CD4-positive, CD25-positive, alpha-beta regulatory T cell (primary cell): ENCODE data around the gene SLCO2A1. TPM values are rescaled to one million over a fixed set of nuclear protein-coding genes. Genes with fewer than 3 reads are reported as not detected.

Experiments used
- ATAC-seq, 2 donors: fragments of 150-1000 bp; cut with Tn5 transposase; one replicate each; pipeline ENCODE4 v1.10.0; 2021; ENCODE audit warnings: low read depth in 2 of 2, moderate number of reproducible peaks in 2 of 2, moderate library complexity in 1 of 2
- DNase-seq, 3 donors: peaks; one replicate each; pipeline versions ENCODE4 v3.0.0 to v3.0.0-alpha.2; 2012 to 2022; ENCODE audit warnings: mixed read lengths in 1 of 3
- H3K27ac ChIP-seq: one replicate; pipeline ENCODE4 v1.7.0; 2013; ENCODE audit warnings: mild to moderate bottlenecking, low read length; ENCODE audit not compliant: insufficient read depth, poor library complexity, severe bottlenecking
- H3K27me3 ChIP-seq: one replicate; pipeline ENCODE4 v1.7.0; 2013; ENCODE audit warnings: low read length; ENCODE audit not compliant: control insufficient read depth, insufficient read depth
- H3K36me3 ChIP-seq: one replicate; pipeline ENCODE4 v1.7.0; 2013; ENCODE audit warnings: mild to moderate bottlenecking, low read length, moderate library complexity; ENCODE audit not compliant: control insufficient read depth, insufficient read depth
- H3K4me1 ChIP-seq: 2 replicates; pipeline ENCODE4 v1.7.0; 2013; ENCODE audit warnings: mild to moderate bottlenecking, low read length; ENCODE audit not compliant: insufficient read depth, control insufficient read depth, poor library complexity, severe bottlenecking
- H3K4me3 ChIP-seq: one replicate; pipeline ENCODE4 v1.7.0; 2013; ENCODE audit warnings: low read depth, mild to moderate bottlenecking, low read length, moderate library complexity
- H3K9me3 ChIP-seq, 2 experiments: 1 replicate in 1 of 2; 2 replicates in 1 of 2; pipeline ENCODE4 v1.7.0; 2013; ENCODE audit warnings: low read length in 2 of 2, mild to moderate bottlenecking in 1 of 2, moderate library complexity in 1 of 2; ENCODE audit not compliant: control insufficient read depth in 2 of 2
- H3K27ac Mint-ChIP-seq, 3 donors: one replicate each; pipeline ENCODE4 v1.8.0; 2020 to 2022; ENCODE audit warnings: mild to moderate bottlenecking in 3 of 3, mixed read lengths in 3 of 3, moderate library complexity in 2 of 3
- H3K27me3 Mint-ChIP-seq: one replicate; pipeline ENCODE4 v1.8.0; 2022; ENCODE audit warnings: mild to moderate bottlenecking, mixed read lengths
- H3K36me3 Mint-ChIP-seq: one replicate; pipeline ENCODE4 v1.8.0; 2020; ENCODE audit warnings: mixed read lengths
- H3K4me1 Mint-ChIP-seq, 4 donors: one replicate each; pipeline ENCODE4 v1.8.0; 2020 to 2022; ENCODE audit warnings: mixed read lengths in 4 of 4, mild to moderate bottlenecking in 1 of 4
- H3K4me3 Mint-ChIP-seq, 4 donors: one replicate each; pipeline ENCODE4 v1.8.0; 2020 to 2022; ENCODE audit warnings: mild to moderate bottlenecking in 4 of 4, mixed read lengths in 4 of 4, moderate library complexity in 3 of 4
- H3K9me3 Mint-ChIP-seq, 7 donors: one replicate each; pipeline ENCODE4 v1.8.0; 2020 to 2022; ENCODE audit warnings: mixed read lengths in 7 of 7, mild to moderate bottlenecking in 3 of 7, moderate library complexity in 2 of 7
- polyA plus RNA-seq, 4 donors: library from polyadenylated mRNA; unstranded; fragments of 300-500 nt; fragmentation: Illumina TruSeq; gene quantifications; one replicate each; pipeline ENCODE4 v1.2.3, GENCODE V29; 2021
- total RNA-seq: library from RNA; stranded (reverse); gene quantifications from one replicate; pipeline ENCODE4 v1.2.3, GENCODE V29; 2022

SLCO2A1 gene
- total and polyA plus RNA-seq, 5 donors from 2014 or later = not detected

DNA sequence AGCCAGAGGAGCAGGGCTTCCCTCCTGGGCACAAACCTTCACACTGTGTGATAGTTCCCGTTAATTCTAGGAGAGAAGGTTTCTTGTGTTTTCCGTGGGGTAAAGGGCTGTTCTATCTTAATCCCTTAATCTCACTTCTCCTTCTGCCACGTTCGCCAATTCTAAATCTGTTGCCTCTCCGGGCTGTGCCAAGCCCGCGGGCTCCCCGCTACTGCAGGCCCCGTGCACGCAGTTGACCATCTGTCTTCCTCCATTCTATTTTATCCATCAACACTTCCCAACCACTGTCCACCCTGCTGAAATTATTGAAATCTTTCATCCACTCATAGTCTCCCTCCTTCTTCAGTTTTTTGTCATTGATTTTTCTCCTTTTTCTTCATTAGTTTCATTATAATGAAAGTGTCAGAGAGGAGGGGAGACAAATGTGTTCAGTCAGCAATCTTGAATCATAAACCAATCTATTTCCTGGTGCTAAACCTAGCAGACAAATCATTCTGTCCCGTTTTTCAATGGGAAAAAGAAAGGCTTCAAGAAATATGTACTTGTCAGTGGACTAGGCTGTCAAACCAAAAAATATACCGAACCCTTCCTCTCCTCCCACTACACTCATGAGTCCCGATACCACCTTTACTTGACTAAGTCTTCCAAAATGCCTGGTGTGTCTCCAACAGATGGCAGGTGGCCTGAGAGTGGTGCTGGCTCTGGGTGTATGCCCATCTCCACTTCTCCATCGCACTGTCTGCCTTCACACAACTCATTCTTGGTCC lies 39.6 kb downstream of the SLCO2A1 start:
- Histone ChIP-seq H3K36me3 (no peaks in the 10 kb centered on the region), H3K27me3 (no peaks in the 10 kb centered on the region), H3K27ac (no peak overlapping the region), H3K4me1 (no peaks in the 10 kb centered on the region), H3K9me3 (no peaks in the 10 kb centered on the region), H3K4me3 (no peak overlapping the region)
- DNase-seq (no peak), ATAC-seq (no peak)
- H3K4me3 Mint-ChIP-seq = no peak overlapping the region
- H3K27ac Mint-ChIP-seq = peak overlapping the region in 1 of 3 donors; percentile 27
- peaks cover 11% of the 10 kb centered on the region for H3K27me3 Mint-ChIP-seq
- no peaks in the 10 kb centered on the region for H3K36me3 Mint-ChIP-seq
- H3K9me3 Mint-ChIP-seq = peaks cover 0 to 3% (median 0%) of the 10 kb centered on the region in 7 donors
- peaks cover 0 to 3% (median 0%) of the 10 kb centered on the region in 4 donors for H3K4me1 Mint-ChIP-seq

DNA sequence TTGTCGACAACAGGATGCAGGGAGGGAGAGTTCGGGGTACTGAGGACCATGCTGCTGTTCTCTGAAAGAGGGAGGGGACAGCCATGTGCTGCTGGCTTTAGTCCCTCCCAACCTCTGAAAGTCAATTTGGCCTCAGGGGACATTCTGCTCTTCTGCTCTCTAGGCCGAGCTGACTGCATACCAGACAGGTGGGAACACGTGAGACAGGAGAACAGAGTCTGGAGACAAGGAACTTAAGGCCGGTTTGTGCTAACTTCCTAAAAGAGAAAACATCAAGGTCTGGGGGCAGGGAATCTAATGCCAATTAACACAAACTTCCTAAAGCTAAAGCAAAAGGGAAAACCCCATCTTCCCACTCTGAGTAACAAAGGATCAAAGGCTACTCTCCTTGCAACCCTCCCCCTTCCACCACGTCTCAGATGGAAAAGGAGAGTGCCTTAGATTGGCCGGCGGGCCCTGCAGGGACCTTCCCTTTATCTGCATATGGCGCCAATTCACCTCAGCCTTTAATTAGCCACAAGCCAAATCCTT lies 41.0 kb downstream of the SLCO2A1 start:
- Mint-ChIP-seq H3K4me3 (no peak overlapping the region), H3K9me3 (peaks cover 0 to 3% (median 0%) of the 10 kb centered on the region in 7 donors), H3K36me3 (no peaks in the 10 kb centered on the region), H3K4me1 (peaks cover 0 to 3% (median 0%) of the 10 kb centered on the region in 4 donors), H3K27ac (no peak overlapping the region), H3K27me3 (peaks cover 11% of the 10 kb centered on the region)
- H3K4me1 ChIP-seq = no peaks in the 10 kb centered on the region
- ATAC-seq = no peak
- DNase-seq = peak in 1 of 3 donors; percentile 2
- H3K27ac ChIP-seq = no peak overlapping the region
- H3K4me3 ChIP-seq = no peak overlapping the region
- H3K36me3 ChIP-seq = no peaks in the 10 kb centered on the region
- no peaks in the 10 kb centered on the region for H3K9me3 ChIP-seq
- H3K27me3 ChIP-seq = no peaks in the 10 kb centered on the region

GRCh38 chr3:133987948-133988484 lies 41.7 kb downstream of the SLCO2A1 start:
- Histone ChIP-seq H3K4me1 (no peaks in the 10 kb centered on the region), H3K27me3 (no peaks in the 10 kb centered on the region), H3K36me3 (no peaks in the 10 kb centered on the region), H3K27ac (no peak overlapping the region), H3K4me3 (no peak overlapping the region), H3K9me3 (no peaks in the 10 kb centered on the region)
- ATAC-seq = no peak
- no peak for DNase-seq
- H3K9me3 Mint-ChIP-seq = peaks cover 0 to 3% (median 0%) of the 10 kb centered on the region in 7 donors
- H3K36me3 Mint-ChIP-seq = no peaks in the 10 kb centered on the region
- H3K27ac Mint-ChIP-seq = no peak overlapping the region
- peaks cover 0 to 3% (median 0%) of the 10 kb centered on the region in 4 donors for H3K4me1 Mint-ChIP-seq
- H3K4me3 Mint-ChIP-seq = no peak overlapping the region
- peaks cover 6% of the 10 kb centered on the region for H3K27me3 Mint-ChIP-seq

- H3K9me3 Mint-ChIP-seq = peaks cover 0 to 3% (median 0%) of the 10 kb centered on the region in 7 donors
- H3K27me3 ChIP-seq = no peaks in the 10 kb centered on the region
Measured at GRCh38 chr3:133987136-133987535, 42.6 kb downstream of the SLCO2A1 start.

GRCh38 chr3:133986311-133986710 lies 43.4 kb downstream of the SLCO2A1 start:
- Histone ChIP-seq H3K4me1 (no peaks in the 10 kb centered on the region), H3K4me3 (no peak overlapping the region), H3K27ac (no peak overlapping the region), H3K27me3 (no peaks in the 10 kb centered on the region), H3K36me3 (no peaks in the 10 kb centered on the region), H3K9me3 (no peaks in the 10 kb centered on the region)
- H3K27ac Mint-ChIP-seq = no peak overlapping the region
- H3K4me1 Mint-ChIP-seq = peaks cover 0 to 3% (median 0%) of the 10 kb centered on the region in 4 donors
- H3K27me3 Mint-ChIP-seq = peaks cover 5% of the 10 kb centered on the region
- ATAC-seq = no peak
- H3K36me3 Mint-ChIP-seq = no peaks in the 10 kb centered on the region
- DNase-seq = no peak
- peaks cover 0 to 3% (median 0%) of the 10 kb centered on the region in 7 donors for H3K9me3 Mint-ChIP-seq
- H3K4me3 Mint-ChIP-seq = no peak overlapping the region

More at GRCh38 chr3:133987136-133987535, 42.6 kb downstream of the SLCO2A1 start:
- Histone ChIP-seq H3K4me3 (no peak overlapping the region), H3K36me3 (no peaks in the 10 kb centered on the region), H3K27ac (no peak overlapping the region), H3K9me3 (no peaks in the 10 kb centered on the region), H3K4me1 (no peaks in the 10 kb centered on the region)
- DNase-seq = no peak
- H3K4me1 Mint-ChIP-seq = peaks cover 0 to 3% (median 0%) of the 10 kb centered on the region in 4 donors
- no peak for ATAC-seq
- H3K27ac Mint-ChIP-seq = no peak overlapping the region
- H3K36me3 Mint-ChIP-seq = no peaks in the 10 kb centered on the region
- H3K27me3 Mint-ChIP-seq = peaks cover 5% of the 10 kb centered on the region
- no peak overlapping the region for H3K4me3 Mint-ChIP-seq

DNA sequence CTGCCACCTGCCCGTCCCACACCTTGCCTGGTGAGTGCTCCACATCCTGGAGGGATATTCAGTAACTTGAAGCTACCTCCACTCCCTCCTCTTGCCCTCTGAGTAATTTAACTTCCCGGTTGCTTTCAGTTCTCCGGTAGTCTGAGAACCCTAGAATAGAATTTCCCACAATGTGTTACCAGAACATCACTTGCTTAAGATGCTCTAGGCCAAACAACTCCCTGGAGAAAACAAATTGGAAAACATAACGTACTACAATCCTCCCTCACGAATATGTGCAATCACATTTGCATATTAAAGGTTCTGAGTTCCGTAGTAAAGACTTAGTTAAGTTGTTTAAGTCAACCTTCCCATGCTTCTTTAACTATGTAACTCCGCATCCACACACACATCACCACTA lies 44.8 kb downstream of the SLCO2A1 start:
- Mint-ChIP-seq H3K4me3 (no peak overlapping the region), H3K27me3 (peaks cover 5% of the 10 kb centered on the region), H3K9me3 (no peaks in the 10 kb centered on the region), H3K36me3 (no peaks in the 10 kb centered on the region), H3K27ac (no peak overlapping the region), H3K4me1 (peaks cover 0 to 3% (median 0%) of the 10 kb centered on the region in 4 donors)
- Histone ChIP-seq H3K9me3 (no peaks in the 10 kb centered on the region), H3K4me1 (no peaks in the 10 kb centered on the region), H3K36me3 (no peaks in the 10 kb centered on the region), H3K27ac (no peak overlapping the region), H3K27me3 (no peaks in the 10 kb centered on the region), H3K4me3 (no peak overlapping the region)
- DNase-seq = no peak
- ATAC-seq = no peak

DNA sequence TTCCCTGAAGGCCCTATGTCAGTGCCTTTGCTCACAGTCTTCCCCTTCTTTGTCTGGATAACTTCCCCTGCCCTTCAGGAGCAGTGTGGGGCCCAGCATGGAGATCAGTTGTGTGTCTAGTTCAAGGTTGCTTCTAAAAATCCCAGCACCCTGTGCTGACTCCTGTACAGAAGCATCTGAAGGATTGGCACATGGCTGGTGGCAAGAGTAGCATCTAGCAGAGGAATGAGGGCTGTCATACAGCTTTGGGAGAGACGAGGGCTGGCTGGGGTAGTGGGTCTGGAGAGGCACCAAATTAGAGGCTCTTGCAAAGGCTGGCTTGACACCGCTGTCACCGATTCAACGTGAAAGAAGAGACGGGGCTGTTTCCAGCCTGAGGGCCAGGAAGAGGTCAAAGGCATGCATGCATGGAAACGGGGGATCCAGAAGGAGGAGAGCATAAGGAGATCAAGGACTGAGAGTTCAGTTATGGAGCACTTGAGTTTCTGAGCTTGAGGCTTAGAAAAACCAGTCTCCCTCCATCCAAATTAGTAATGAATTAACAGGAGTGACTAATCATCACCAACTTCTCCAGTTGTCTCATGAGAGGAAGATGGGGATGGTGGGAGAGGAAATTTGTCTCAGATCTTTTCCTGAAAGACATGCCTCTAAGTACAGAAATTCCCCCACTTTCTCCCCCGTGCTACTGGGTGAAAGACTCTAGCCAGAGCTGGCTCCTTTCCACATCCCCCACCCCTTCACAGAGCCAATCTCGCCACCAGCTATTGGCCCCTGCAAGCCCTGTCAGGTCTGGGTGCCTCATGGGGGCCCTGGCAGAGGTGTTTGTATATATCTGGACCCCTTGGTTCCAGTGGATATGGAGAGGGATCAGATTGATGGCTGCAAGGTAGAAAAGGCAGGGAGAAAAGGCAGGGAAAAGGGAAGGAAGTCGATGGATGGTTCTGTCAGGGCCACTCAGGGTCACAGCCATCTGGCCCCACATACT lies 45.9 kb downstream of the SLCO2A1 start:
- Mint-ChIP-seq H3K9me3 (no peaks in the 10 kb centered on the region), H3K27me3 (peaks cover 5% of the 10 kb centered on the region), H3K4me3 (no peak overlapping the region), H3K27ac (no peak overlapping the region), H3K36me3 (no peaks in the 10 kb centered on the region), H3K4me1 (peaks cover 0 to 3% (median 0%) of the 10 kb centered on the region in 4 donors)
- H3K4me3 ChIP-seq = no peak overlapping the region
- ATAC-seq = no peak
- no peaks in the 10 kb centered on the region for H3K9me3 ChIP-seq
- H3K4me1 ChIP-seq = no peaks in the 10 kb centered on the region
- H3K36me3 ChIP-seq = no peaks in the 10 kb centered on the region
- no peak for DNase-seq
- H3K27ac ChIP-seq = no peak overlapping the region
- no peaks in the 10 kb centered on the region for H3K27me3 ChIP-seq
